IPS-20b (cell line): ENCODE results near the gene BARD1.
"Not testable (repeated sequence)": the region's sequence is repeated elsewhere in the genome, so short reads cannot be mapped to it uniquely, and the experiment has no call there.

Experiments used
- H3K27ac ChIP-seq: one replicate; pipeline ENCODE4 v1.5.1; 2013; ENCODE audit warnings: low read length
- H3K27me3 ChIP-seq: 2 replicates; pipeline ENCODE4 v1.6.1; 2013; ENCODE audit warnings: mild to moderate bottlenecking, low read length, inconsistent platforms; ENCODE audit not compliant: insufficient read depth
- H3K36me3 ChIP-seq: 2 replicates; pipeline ENCODE4 v1.6.1; 2013; ENCODE audit warnings: low read depth, mild to moderate bottlenecking, inconsistent platforms, low read length, moderate library complexity; ENCODE audit not compliant: insufficient read depth
- H3K4me1 ChIP-seq: 2 replicates; pipeline ENCODE4 v1.6.1; 2013; ENCODE audit warnings: mild to moderate bottlenecking, control low read depth, inconsistent platforms, low read length, moderate library complexity; ENCODE audit not compliant: insufficient read depth
- H3K4me3 ChIP-seq: 2 replicates; pipeline ENCODE4 v1.5.1; 2013; ENCODE audit warnings: mild to moderate bottlenecking, low read length, inconsistent platforms
- H3K9ac ChIP-seq: 2 replicates; pipeline ENCODE4 v1.6.1; 2013; ENCODE audit warnings: low read depth, mild to moderate bottlenecking, inconsistent platforms, low read length, moderate library complexity
- H3K9me3 ChIP-seq: 2 replicates; pipeline ENCODE4 v1.6.1; 2013; ENCODE audit warnings: mild to moderate bottlenecking, low read depth, low read length, inconsistent platforms; ENCODE audit not compliant: insufficient read depth

Gene BARD1

DNA sequence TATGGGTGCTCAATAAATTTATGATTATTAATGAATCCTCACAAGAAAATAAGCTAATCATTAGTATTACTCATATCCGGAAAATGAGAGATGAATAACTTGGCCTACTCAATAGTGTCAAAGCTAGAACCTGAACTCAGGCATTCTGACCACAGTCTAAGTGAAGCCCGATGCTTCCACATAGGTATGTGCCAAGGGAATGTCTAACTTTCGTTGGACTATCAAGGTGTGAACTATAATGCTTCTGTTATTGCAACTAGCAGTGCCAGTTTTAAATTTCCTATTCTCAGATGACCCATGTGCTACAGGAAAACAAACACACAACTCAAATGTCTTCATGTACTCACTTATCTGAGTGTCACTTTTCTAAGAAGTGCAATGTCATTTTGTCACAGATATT is 1.8 kb downstream of the BARD1 start:
- Histone ChIP-seq H3K27me3 (peaks cover 12% of the 10 kb centered on the region), H3K27ac (no peak overlapping the region), H3K36me3 (peaks cover 4% of the 10 kb centered on the region; the same call in 1 of the 2 replicates), H3K4me3 (peak overlapping the region; percentile 95), H3K9me3 (no peaks in the 10 kb centered on the region), H3K9ac (peak overlapping the region; percentile 94), H3K4me1 (peaks cover 24% of the 10 kb centered on the region; the same call in 1 of the 2 replicates)

DNA sequence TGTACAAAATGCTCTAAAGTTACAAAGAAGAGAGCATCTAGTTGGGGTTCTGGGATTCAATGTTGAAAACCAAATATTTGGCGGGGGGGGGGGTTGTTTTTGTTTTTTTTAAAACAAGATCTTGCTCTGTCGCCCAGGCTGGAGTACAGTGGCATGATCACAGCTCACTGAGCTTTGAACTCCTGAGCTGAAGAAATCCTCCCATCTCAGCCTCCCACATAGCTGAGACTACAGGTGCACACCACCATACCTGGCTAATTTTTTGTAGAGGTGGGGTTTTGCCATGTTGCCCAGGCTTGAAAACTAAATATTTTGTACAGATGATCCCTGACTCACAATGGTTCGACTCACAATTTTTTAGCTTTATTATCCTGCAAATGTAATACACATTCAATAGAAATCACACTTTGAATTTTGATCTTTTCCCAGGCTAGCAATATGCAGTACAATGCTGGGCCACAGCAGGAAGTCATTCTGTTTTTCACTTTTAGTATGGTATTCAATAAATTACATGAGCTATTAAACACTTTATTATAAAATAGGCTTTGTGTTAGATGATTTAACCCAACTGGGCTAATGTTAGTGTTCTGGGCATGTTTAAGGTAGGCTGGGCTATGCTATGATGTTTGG is 7.6 kb downstream of the BARD1 start:
- Histone ChIP-seq H3K27me3 (no peaks in the 10 kb centered on the region), H3K27ac (no peak overlapping the region), H3K36me3 (peaks cover 8% of the 10 kb centered on the region; the same call in 1 of the 2 replicates), H3K9me3 (no peaks in the 10 kb centered on the region), H3K4me1 (peaks cover 23% of the 10 kb centered on the region; the same call in 1 of the 2 replicates), H3K4me3 (no peak overlapping the region), H3K9ac (no peak overlapping the region)

DNA sequence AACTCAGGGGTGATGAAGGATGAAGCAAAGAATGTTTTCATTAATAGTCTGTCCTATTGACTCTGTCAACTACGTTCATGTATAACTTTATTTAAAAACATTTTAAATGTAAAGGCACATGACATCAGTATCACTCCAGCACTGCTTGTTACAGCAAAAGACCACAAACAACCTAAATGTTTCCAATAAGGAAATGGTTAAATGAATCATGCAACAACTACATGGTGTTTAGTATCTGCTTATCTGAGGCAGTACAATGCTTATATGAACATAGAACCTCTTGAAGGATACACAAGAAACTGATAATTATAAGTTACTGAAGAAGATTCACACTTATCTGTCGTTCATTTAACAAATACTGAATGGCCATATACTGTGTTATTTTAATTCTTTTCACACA is 8.4 kb downstream of the BARD1 start:
- H3K9me3 ChIP-seq, result no peaks in the 10 kb centered on the region
- peaks cover 12% of the 10 kb centered on the region; the same call in 1 of the 2 replicates for H3K36me3 ChIP-seq
- H3K27ac ChIP-seq, result no peak overlapping the region
- no peak overlapping the region for H3K4me3 ChIP-seq
- H3K9ac ChIP-seq, result no peak overlapping the region
- H3K4me1 ChIP-seq, result peaks cover 20% of the 10 kb centered on the region; the same call in 1 of the 2 replicates
- no peaks in the 10 kb centered on the region for H3K27me3 ChIP-seq

DNA sequence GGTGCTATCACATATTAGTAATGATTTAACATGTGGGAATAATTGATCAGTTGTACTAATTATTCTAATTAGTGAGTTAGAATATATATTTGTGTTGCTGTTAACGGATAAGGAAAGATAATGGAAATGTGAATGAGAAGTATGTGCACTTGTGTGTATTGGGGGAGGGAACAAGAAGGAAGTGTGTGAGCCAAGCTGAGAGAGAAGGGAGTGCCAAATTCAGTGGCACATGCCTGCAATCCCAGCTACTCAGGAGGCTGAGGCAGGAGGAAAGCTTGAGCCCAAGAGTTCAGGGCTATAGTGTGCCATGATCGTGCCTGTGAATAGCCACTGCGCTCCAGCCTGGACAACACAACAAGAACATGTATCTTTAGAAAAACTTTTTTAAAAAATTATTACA is 9.3 kb downstream of the BARD1 start:
- Histone ChIP-seq H3K9me3 (no peaks in the 10 kb centered on the region), H3K4me3 (no peak overlapping the region)

DNA sequence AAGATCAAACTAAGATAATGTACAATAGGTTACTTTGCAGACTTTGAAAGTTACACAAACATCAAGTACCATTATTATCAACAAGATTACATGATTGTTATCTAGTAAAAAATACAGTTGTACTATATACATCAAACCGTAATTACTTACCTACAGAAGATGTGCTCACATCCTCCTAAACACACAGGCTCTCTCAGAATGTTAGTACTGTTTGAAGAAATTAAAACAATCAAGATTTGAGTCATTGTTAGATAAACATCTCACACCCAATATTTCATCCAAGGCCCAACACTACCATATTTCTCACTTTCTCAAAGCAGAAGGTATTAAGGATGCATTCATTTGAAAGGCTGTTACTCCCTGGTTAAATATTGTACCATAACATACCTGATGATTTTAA is 12.6 kb downstream of the BARD1 start:
- no peaks in the 10 kb centered on the region for H3K9me3 ChIP-seq
- no peaks in the 10 kb centered on the region for H3K27me3 ChIP-seq
- no peak overlapping the region for H3K9ac ChIP-seq
- peaks cover 7% of the 10 kb centered on the region; the same call in 1 of the 2 replicates for H3K4me1 ChIP-seq
- no peak overlapping the region for H3K4me3 ChIP-seq
- H3K36me3 ChIP-seq, result peaks cover 47% of the 10 kb centered on the region
- no peak overlapping the region for H3K27ac ChIP-seq

More for the DNA sequence above, 9.3 kb downstream of the BARD1 start:
- Histone ChIP-seq H3K36me3 (peaks cover 18% of the 10 kb centered on the region), H3K27me3 (no peaks in the 10 kb centered on the region), H3K4me1 (peaks cover 15% of the 10 kb centered on the region; the same call in 1 of the 2 replicates), H3K27ac (no peak overlapping the region), H3K9ac (no peak overlapping the region)

DNA sequence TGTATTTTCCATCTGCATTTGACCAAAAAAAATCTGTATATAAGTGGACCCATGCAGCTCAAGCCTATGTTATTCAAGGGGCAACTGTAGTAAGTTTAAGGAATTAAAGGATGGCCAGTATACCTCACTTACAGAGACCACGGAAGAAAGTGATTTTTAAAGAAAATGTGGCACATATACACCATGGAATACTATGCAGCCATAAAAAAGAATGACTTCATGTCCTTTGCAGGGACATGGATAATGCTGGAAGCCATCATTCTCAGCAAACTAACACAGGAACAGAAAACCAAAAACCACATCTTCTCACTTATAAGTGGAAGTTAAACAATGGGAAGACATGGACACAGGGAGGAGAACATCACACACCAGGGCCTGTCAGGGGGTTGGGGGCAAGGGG is 26.3 kb downstream of the BARD1 start:
- not testable (repeated sequence) for H3K4me3 ChIP-seq, H3K9ac ChIP-seq, H3K27ac ChIP-seq, H3K27me3 ChIP-seq, H3K4me1 ChIP-seq, H3K9me3 ChIP-seq
- H3K36me3 ChIP-seq, result peaks cover 42% of the 10 kb centered on the region

DNA sequence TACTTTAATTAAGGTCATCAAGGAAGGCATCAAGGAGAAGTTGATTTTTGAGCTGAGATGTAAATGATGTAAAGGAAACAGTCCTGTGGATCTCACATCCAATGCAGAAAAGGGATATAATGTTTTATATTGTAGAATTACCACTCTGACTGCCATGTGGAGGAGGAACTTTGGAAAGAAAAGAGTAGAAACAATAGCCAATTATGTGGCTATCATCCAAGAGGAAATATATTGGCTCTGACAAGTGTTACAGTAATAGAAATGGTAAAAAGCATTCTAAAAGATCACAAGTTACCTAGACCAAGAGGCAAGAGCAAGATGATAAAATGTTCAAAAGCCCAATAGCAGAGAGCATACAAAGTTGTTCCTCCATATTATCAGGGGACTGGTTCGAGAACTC is 26.8 kb downstream of the BARD1 start:
- H3K27ac ChIP-seq, result no peak overlapping the region
- H3K36me3 ChIP-seq, result peaks cover 44% of the 10 kb centered on the region
- H3K9me3 ChIP-seq, result no peaks in the 10 kb centered on the region
- no peak overlapping the region for H3K4me3 ChIP-seq
- H3K27me3 ChIP-seq, result no peaks in the 10 kb centered on the region
- no peaks in the 10 kb centered on the region; the same call in 1 of the 2 replicates for H3K4me1 ChIP-seq
- no peak overlapping the region for H3K9ac ChIP-seq

DNA sequence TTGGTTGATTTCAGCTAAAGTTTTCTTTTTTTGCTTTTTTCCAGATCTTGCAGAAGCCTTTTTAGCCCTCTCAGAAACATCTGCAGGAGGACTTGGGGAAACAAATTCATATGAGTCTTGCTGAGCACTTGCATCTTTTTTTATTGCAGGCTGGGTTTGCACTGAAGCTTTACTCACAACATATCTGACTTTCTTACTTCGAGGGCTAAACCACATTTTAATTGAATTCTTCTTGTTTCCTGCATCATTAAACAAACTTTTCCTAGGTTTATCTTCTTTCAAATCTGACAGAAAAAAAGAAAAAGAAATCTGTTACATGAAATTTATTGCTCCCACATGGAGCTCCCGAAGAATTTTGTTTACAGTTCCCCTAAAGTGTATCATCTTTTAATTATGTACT is 28.3 kb downstream of the BARD1 start:
- Histone ChIP-seq H3K9me3 (no peaks in the 10 kb centered on the region), H3K4me1 (no peaks in the 10 kb centered on the region; the same call in 1 of the 2 replicates), H3K27me3 (no peaks in the 10 kb centered on the region), H3K9ac (no peak overlapping the region), H3K4me3 (no peak overlapping the region), H3K27ac (no peak overlapping the region), H3K36me3 (peaks cover 58% of the 10 kb centered on the region)

DNA sequence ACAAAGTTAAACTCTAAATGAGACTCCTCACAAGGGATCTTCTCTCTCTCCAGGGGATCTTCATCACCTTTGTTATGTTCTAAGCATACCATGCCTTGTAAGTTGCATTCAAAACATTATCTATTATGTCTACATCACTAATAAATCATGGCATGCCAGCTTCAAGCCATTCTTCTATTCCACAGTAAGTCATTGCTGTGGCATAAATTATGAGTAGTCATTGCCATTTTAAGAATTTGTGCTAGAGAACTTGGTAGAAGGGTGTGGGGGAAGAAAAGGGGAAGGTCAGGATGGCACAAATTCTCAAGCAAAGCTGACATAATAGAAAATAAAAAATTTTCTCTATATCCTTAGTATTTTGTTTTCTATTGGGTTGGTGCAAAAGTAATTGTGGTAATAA is 33.5 kb downstream of the BARD1 start:
- H3K36me3 ChIP-seq, result peaks cover 71% of the 10 kb centered on the region
- no peaks in the 10 kb centered on the region for H3K9me3 ChIP-seq
- H3K27ac ChIP-seq, result no peak overlapping the region
- no peak overlapping the region for H3K9ac ChIP-seq
- no peaks in the 10 kb centered on the region for H3K4me1 ChIP-seq
- H3K27me3 ChIP-seq, result no peaks in the 10 kb centered on the region
- H3K4me3 ChIP-seq, result no peak overlapping the region

DNA sequence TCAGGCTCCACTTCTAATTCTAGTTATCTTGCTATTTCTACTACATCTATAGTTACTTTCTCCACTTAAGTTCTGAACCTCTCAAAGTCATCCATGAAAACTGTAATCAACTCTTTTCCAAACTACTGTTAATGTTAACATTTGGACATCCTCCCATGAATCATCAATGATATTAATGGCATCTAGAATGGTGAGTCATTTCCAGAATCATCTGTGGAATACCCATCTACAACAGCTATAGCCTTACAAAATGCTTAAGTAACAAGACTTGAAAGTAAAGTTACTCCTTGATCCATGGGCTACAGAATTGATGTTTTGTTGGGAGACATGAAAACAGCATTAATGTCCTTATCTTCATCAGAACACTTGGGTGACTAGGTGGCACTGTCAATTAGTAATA is 35.4 kb downstream of the BARD1 start:
- H3K9ac ChIP-seq, result no peak overlapping the region
- H3K27me3 ChIP-seq, result no peaks in the 10 kb centered on the region
- H3K4me3 ChIP-seq, result no peak overlapping the region
- no peaks in the 10 kb centered on the region for H3K9me3 ChIP-seq
- H3K4me1 ChIP-seq, result no peaks in the 10 kb centered on the region
- H3K36me3 ChIP-seq, result peaks cover 57% of the 10 kb centered on the region
- no peak overlapping the region for H3K27ac ChIP-seq

DNA sequence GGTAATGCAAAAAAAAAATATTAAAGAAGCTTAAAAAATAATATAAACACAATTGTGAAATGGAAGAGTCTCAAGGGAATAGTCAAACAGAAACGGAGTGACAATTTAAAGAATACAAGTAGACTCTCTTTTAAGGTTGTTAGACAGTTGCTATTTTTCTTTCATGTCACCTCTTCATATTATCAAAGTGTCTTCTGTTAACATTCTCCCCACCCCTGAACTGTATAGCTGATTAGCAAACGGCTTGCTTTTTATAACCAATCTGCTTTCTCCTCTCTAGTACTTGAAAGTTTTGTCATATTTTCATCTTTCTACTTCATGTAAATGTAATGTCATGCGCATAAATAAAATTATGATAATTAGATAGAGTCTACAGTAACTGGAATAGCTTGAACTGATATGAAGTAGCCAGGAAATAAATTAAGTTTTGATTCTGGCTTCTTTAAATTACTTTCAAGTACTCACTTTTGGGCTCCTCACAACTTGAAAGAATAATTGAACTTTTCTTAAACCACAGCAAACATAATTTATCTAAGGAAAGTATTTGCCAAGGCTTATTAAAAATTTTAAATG is 37.0 kb downstream of the BARD1 start:
- no peaks in the 10 kb centered on the region for H3K27me3 ChIP-seq
- no peak overlapping the region for H3K9ac ChIP-seq
- no peak overlapping the region for H3K4me3 ChIP-seq
- peaks cover 68% of the 10 kb centered on the region for H3K36me3 ChIP-seq
- H3K27ac ChIP-seq, result no peak overlapping the region
- no peaks in the 10 kb centered on the region for H3K4me1 ChIP-seq
- no peaks in the 10 kb centered on the region for H3K9me3 ChIP-seq

DNA sequence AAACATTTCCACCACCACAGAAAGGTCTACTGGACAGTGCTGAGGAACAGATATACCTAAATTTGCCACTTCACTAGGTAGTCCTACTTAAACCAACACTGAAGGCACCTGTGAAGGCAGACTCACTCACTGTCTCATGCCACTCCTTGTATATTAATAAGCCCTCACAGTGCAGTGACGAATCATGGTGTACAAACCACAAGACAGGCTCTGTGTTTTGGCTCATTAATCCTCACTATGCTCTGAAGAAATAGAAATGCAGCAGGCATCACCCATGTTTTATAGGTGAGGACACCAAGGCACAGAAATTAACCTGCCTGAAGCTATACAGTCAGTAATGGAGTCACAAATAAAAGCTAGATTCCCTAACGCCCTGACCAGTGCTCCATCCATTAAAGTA is 44.3 kb downstream of the BARD1 start:
- no peaks in the 10 kb centered on the region for H3K9me3 ChIP-seq
- no peaks in the 10 kb centered on the region for H3K27me3 ChIP-seq
- no peak overlapping the region for H3K4me3 ChIP-seq
- H3K36me3 ChIP-seq, result peaks cover 90% of the 10 kb centered on the region
- H3K27ac ChIP-seq, result no peak overlapping the region
- no peaks in the 10 kb centered on the region for H3K4me1 ChIP-seq
- no peak overlapping the region for H3K9ac ChIP-seq
